Measurements from ENCODE around the gene PDGFRB.

GRCh38 chr5:150126921-150127265, 28.8 kb downstream of the PDGFRB start:
- TF ChIP-seq CTCF (conservative IDR thresholded peaks at IDR 0.05; ENCODE audit: low read length) (no peak), EZH2phosphoT487 (IDR thresholded peaks at IDR 0.05; ENCODE audit: borderline replicate concordance, low read depth, low read length) (no peak)
